MM.1S (cell line): ENCODE data around the gene UNK.

Experiments
- CTCF ChIP-seq: fragments of 300-600 bp; sonication (generic); IDR thresholded peaks from 2 replicates; pipeline ENCODE4 v1.5.1; 2016; ENCODE audit warnings: antibody characterized with exemption, low read length, mixed read lengths
- EZH2 ChIP-seq: fragments of 300-600 bp; sonication (generic); optimal IDR thresholded peaks from 2 replicates; pipeline ENCODE3; 2017; ENCODE audit warnings: low read depth, mild to moderate bottlenecking, antibody characterized with exemption, low read length, mixed read lengths
- EZH2phosphoT487 ChIP-seq: fragments of 300-600 bp; sonication (generic); IDR thresholded peaks from 2 replicates; pipeline ENCODE4 v1.6.1; 2018; ENCODE audit warnings: antibody characterized with exemption, low read length

GRCh38 chr17:75808905-75809621 is 24.5 kb downstream of the UNK start:
- no peak for TF ChIP-seq EZH2
- TF ChIP-seq CTCF = no peak
- no peak for TF ChIP-seq EZH2phosphoT487
